Activated naive CD4-positive, alpha-beta T cell treated with anti-CD3 and anti-CD28 coated beads, Interleukin-2, amount 50 U/mL, for 24 hours (primary cell): ENCODE data around the gene CST7.
A peak's percentile ranks its signal among the peaks of the same experiment; 100 is the strongest.

Experiments
- H3K27ac Mint-ChIP-seq: one replicate; pipeline ENCODE4 v1.8.0; 2021; ENCODE audit warnings: mild to moderate bottlenecking, mixed read lengths
- H3K27me3 Mint-ChIP-seq: one replicate; pipeline ENCODE4 v1.8.0; 2021; ENCODE audit warnings: mixed read lengths
- H3K36me3 Mint-ChIP-seq: one replicate; pipeline ENCODE4 v1.8.0; 2021; ENCODE audit warnings: mixed read lengths
- H3K4me1 Mint-ChIP-seq: one replicate; pipeline ENCODE4 v1.8.0; 2021; ENCODE audit warnings: mixed read lengths
- H3K4me3 Mint-ChIP-seq: one replicate; pipeline ENCODE4 v1.8.0; 2021; ENCODE audit warnings: mild to moderate bottlenecking, mixed read lengths
- H3K9me3 Mint-ChIP-seq: one replicate; pipeline ENCODE4 v1.8.0; 2021; ENCODE audit warnings: mixed read lengths

The CST7 gene

DNA sequence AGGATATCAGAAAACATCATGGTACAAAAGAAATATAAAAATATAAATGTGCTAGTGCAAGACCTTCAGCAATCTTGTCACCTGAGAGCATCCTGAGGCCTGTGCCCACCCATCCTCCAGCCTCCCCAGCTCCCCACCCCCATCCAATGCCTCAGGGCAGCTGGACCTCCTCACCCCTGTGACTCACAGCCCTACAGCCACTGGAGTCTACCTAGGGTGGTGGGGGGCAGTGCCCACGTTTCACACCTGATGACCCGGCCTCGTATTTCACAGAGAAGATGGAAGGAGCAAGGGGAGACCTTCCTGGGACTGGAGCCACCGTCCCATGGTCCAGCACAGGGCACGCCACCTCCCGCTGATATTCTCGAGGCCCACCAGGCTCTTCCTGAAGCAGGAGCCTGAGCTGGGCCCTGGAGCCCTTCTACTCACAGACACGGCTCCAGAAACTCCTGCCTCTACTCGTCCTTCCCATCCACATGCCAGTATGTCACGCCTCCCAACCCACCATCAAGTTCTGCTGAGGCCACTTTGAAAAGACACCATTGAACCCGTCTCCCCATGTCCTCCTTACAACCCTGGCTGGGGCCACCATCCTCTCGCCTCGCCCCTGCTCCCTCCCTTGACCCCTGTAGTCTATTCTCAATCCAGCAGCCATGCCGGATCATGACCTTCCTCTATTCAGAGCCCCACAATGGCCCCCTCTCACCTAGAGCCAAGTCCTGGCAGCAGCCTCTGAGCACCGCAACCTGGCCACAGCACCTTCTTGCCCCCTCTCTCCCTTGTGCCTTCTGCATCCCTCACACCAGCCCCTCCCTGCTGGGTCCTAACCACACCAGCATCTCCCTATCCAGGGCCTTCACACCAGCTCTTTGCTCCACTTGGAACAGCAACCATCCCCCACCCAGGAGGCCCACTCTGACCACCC lies 30.2 kb downstream of the CST7 start:
- peaks cover 56% of the 10 kb centered on the region for H3K4me1 Mint-ChIP-seq
- H3K27me3 Mint-ChIP-seq = no peaks in the 10 kb centered on the region
- H3K27ac Mint-ChIP-seq = peak overlapping the region; percentile 9
- no peak overlapping the region for H3K4me3 Mint-ChIP-seq
- H3K36me3 Mint-ChIP-seq = peaks cover 58% of the 10 kb centered on the region
- H3K9me3 Mint-ChIP-seq = peaks cover 5% of the 10 kb centered on the region

DNA sequence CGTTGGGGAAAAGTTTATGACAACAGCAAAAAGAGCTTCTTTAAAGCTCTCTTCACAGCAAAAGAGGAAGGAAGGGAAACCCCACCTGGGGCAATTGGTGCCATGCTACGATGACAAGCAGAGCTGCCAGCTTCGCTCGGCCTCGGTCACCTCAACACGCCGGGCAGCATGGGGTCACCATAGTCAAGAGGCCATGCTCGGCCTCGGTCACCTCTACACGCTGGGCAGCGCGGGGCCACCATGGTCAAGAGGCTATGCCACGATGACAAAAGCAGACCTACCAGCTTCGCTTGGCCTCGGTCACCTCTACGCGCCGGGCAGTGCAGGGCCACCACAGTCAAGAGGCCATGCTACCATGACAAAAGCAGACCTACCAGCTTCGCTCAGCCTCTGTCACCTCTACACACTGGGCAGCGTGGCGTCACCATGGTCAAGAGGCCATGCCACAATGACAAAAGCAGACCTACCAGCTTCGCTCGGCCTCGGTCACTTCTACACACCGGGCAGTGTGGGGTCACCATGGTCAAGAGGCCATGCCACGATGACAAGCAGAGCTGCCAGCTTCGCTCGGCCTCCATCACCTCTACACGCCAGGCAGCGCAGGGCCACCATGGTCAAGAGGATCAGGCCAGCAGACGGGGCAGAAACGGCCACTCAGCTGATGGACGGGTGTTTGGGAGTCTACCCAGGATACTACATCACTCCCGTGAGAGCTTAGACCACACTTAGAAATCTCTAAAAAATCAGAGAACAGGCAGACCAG lies 31.4 kb downstream of the CST7 start:
- Mint-ChIP-seq H3K27me3 (no peaks in the 10 kb centered on the region), H3K4me1 (peaks cover 63% of the 10 kb centered on the region), H3K36me3 (peaks cover 57% of the 10 kb centered on the region), H3K4me3 (no peak overlapping the region), H3K9me3 (peaks cover 5% of the 10 kb centered on the region), H3K27ac (no peak overlapping the region)

DNA sequence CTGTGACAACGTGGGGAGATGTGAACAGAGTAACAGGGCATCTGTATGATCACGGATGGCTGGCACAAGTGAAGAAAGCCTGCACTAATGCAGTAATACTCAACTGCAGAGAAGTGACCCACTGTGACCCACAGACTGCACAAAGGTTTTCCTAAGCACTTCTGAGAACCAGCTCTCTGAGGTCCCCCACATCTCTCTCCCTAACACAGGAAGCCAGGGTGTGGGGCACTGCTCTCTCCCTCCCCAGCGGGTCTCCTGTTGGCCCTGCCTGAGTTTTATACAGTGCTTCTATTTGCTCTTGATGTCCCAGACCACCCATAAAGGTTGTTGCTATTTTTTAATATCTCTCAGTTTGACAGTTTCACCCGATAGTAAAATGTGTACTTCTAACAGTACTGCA lies 32.2 kb downstream of the CST7 start:
- H3K4me3 Mint-ChIP-seq = no peak overlapping the region
- no peaks in the 10 kb centered on the region for H3K27me3 Mint-ChIP-seq
- no peak overlapping the region for H3K27ac Mint-ChIP-seq
- H3K36me3 Mint-ChIP-seq = peaks cover 52% of the 10 kb centered on the region
- H3K4me1 Mint-ChIP-seq = peaks cover 66% of the 10 kb centered on the region
- H3K9me3 Mint-ChIP-seq = peaks cover 1% of the 10 kb centered on the region

DNA sequence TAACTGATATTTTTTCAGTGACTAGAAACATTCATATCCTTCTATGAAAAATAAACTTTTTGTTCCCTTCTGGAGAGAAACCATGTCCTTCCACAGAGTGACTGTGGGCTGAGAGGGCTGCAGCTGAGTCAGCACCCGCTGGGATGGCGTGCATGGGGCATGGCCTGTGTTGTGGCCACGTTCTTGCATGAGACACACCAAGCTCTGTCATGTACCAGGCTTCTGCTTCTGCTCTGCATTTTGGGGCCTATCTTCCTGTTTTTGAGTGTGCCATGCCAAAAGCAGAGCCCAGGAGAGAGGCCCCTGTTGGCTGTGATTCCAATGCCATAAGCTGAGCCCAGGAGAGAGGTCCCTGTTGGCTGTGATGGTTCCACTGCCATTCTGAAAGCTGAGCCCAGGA lies 32.7 kb downstream of the CST7 start:
- H3K36me3 Mint-ChIP-seq = peaks cover 46% of the 10 kb centered on the region
- no peaks in the 10 kb centered on the region for H3K27me3 Mint-ChIP-seq

DNA sequence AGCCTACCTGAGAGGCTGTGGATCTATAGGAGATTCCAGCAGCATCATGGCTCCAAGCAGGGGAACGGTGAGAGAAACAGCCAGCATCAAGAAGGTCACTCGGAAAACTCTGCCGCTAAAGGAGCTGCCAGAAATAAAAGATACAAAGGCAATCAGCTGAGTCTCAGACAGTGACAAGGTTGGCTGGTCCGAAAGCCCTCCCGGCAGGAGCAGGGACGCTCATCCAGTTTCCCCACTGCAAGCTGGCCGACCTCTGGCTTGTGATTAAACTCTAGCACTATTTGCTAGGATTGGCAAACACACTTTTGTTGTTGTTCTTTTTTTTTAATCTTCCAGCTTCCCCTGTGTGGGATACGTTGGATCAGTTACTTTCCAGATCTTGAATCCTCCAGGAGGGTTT lies 34.8 kb downstream of the CST7 start:
- peaks cover 81% of the 10 kb centered on the region for H3K4me1 Mint-ChIP-seq
- H3K9me3 Mint-ChIP-seq = no peaks in the 10 kb centered on the region
- H3K27ac Mint-ChIP-seq = no peak overlapping the region
- no peaks in the 10 kb centered on the region for H3K27me3 Mint-ChIP-seq
- peaks cover 35% of the 10 kb centered on the region for H3K36me3 Mint-ChIP-seq
- H3K4me3 Mint-ChIP-seq = no peak overlapping the region

More for the DNA sequence above, 32.7 kb downstream of the CST7 start:
- Mint-ChIP-seq H3K4me3 (no peak overlapping the region), H3K9me3 (no peaks in the 10 kb centered on the region), H3K4me1 (peaks cover 70% of the 10 kb centered on the region), H3K27ac (no peak overlapping the region)

DNA sequence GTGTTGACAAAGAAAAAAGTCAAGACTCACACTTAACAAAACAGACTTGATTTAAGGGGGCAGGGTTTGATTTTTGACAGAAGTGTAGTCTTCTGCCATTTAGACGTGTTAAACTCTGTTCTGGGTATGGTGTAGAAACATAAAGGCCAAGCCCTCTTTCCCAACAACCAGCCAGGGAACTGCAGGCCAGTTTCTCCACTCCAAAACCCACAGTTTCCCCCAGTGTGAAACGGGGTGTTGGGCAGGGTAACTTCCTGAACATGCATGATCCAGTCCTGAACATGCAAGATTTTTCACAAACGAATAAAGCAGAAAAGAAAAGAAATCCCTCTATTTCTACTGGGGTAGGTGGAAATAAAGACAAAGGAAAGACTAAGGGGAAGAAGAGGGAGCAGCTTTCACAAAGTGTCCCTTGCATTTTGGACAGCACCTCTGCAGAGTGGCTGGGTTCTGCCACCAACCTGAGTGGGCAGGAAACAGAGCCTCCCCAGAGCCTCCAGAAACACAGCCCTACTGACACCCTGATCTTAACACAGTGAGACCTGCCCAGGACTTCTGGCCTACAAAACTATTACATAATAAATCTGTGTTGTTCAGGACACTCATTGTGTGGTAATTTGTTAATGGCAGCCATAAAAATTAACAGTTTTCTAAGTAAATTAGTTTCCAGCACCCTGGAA lies 36.0 kb downstream of the CST7 start:
- Mint-ChIP-seq H3K27ac (peak overlapping the region; percentile 77), H3K36me3 (peaks cover 27% of the 10 kb centered on the region), H3K4me1 (peaks cover 80% of the 10 kb centered on the region), H3K4me3 (no peak overlapping the region), H3K27me3 (no peaks in the 10 kb centered on the region), H3K9me3 (no peaks in the 10 kb centered on the region)

DNA sequence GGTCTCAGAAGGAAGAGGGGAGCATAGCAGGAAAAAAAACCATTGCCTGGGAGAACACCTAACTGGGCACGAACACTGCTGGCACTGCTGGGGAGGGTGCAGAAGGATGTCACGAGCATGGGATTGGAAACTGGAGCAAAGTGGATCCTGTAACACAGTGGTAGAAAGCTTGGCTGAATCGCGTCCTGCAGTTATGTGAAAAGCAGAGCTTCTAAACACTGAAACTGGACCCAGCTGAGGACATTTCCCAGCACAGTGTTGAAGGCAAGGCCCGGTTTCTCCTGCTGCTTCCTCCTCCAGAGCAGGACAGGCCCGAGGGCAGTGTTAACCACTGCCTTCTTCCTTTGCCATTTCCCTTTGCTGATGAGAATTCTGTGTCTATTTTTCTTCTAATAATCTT lies 36.7 kb downstream of the CST7 start:
- Mint-ChIP-seq H3K9me3 (no peaks in the 10 kb centered on the region), H3K27me3 (no peaks in the 10 kb centered on the region), H3K4me1 (peaks cover 87% of the 10 kb centered on the region), H3K4me3 (no peak overlapping the region), H3K36me3 (peaks cover 22% of the 10 kb centered on the region), H3K27ac (no peak overlapping the region)

DNA sequence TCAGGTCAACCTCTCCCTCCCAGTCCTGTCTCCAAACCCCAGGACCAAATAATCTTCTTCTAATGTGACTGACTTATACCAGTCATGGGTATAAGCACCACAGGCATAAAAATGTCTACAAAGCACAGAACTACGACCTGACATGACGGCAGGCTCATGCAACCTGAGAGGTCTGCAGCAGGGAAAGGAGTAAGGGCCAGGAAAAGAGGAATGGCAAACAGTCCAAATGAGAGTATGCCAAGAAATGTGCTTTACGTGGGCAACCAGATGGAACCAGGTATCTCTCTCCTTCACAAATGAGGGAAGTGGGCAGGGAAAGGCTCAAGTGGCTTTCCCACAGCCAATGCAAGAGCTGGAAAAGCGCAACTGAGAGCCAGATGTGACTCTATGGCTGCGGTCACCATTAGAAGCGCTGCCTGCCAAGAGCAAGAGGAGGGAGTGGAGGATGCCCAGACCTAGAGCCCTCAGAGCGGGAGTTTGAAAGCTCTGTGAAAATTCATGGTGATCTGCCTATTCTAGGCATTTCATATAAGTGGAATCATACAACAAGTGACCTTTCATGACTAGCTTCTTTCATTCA lies 37.5 kb downstream of the CST7 start:
- Mint-ChIP-seq H3K27ac (peak overlapping the region; percentile 83), H3K36me3 (peaks cover 16% of the 10 kb centered on the region), H3K27me3 (no peaks in the 10 kb centered on the region), H3K4me3 (no peak overlapping the region), H3K4me1 (peaks cover 88% of the 10 kb centered on the region), H3K9me3 (no peaks in the 10 kb centered on the region)

DNA sequence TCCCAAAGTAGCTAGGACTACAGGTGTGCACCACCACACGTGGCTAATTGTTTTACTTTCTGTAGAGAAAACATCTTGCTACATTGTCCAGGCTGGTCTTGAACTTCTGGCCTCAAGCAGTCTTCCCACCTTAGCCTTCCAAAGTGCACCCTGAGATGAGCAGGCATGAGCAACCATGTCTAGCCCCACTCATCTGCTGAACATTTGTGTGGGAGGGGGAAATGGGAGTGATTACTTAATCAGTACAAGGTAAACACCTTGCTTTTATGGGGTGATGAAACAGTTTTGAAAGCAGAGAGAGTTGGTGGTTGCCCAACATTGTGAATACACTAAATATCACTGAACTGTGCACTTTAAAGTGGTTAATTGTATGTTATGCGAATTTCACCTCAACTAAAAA lies 38.2 kb downstream of the CST7 start:
- peak overlapping the region; percentile 42 for H3K4me3 Mint-ChIP-seq
- peaks cover 15% of the 10 kb centered on the region for H3K36me3 Mint-ChIP-seq
- H3K4me1 Mint-ChIP-seq = peaks cover 84% of the 10 kb centered on the region
- H3K27me3 Mint-ChIP-seq = no peaks in the 10 kb centered on the region
- H3K9me3 Mint-ChIP-seq = no peaks in the 10 kb centered on the region
- peak overlapping the region; percentile 51 for H3K27ac Mint-ChIP-seq

DNA sequence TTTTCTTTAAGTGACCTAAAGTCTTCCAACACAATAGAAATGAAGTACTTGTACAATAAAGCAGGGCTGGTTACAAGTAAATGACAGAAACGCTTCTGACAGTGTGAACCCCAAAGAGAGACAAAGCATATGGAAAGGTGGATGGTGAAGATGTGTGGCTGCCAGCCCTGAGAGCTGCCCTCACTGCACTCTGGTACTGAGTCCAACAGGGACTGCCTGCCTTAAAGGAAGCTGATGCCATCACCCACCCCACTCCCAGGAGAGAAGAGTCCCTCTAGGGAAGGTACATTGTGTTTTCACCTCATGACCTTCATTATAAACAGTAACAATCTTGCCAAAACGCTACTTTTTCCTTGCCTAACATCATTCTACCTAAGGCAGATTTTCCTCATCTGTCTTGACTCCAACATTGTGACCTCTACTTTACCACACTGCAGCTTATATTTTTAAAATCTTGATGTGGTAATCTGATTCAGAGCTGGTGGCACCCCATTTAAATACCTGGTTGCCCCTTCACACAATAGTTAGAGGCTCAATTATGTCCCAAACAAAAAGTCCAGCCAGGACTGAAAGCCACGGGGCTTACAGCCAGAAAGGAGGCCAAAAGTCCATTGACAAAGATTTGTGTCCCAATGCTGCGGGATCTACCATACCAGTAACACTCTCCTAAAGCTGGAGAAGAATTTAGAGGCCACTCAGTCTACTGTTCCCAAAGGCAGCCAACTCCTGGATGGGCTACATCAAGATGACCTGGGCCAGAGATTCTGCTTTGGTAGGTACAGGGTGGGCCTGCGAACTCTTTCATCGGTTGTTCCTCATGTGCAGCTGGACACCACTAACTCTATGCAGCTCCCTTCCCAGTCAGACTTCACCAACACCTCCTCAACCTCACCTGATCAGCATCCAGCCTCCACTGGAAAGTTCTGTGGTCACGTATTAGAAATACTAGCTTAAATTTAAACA lies 39.1 kb downstream of the CST7 start:
- Mint-ChIP-seq H3K9me3 (no peaks in the 10 kb centered on the region), H3K27ac (peak overlapping the region; percentile 25), H3K4me1 (peaks cover 80% of the 10 kb centered on the region), H3K4me3 (peak overlapping the region; percentile 17), H3K36me3 (peaks cover 10% of the 10 kb centered on the region), H3K27me3 (no peaks in the 10 kb centered on the region)

DNA sequence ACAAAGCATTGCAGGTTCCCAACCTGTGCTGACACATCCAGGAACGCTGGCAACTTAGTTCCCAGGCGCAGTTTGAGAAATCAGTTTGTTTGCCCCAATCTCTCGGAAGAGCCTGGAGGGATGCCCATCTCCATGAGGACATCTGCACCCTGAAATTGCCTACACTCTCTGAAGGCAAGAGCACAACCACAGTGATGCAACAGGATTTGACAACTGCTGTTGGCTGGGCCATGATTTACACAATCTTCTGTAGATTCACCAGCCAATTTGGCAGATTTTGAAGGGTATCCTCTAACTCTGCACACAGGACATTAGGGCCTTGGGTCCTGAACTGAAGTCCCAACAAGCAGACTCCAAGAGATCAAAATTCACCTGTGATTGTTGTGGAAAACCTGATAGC lies 40.1 kb downstream of the CST7 start:
- Mint-ChIP-seq H3K4me1 (peaks cover 84% of the 10 kb centered on the region), H3K27ac (no peak overlapping the region), H3K36me3 (peaks cover 7% of the 10 kb centered on the region), H3K27me3 (no peaks in the 10 kb centered on the region), H3K4me3 (peak overlapping the region; percentile 33), H3K9me3 (no peaks in the 10 kb centered on the region)

DNA sequence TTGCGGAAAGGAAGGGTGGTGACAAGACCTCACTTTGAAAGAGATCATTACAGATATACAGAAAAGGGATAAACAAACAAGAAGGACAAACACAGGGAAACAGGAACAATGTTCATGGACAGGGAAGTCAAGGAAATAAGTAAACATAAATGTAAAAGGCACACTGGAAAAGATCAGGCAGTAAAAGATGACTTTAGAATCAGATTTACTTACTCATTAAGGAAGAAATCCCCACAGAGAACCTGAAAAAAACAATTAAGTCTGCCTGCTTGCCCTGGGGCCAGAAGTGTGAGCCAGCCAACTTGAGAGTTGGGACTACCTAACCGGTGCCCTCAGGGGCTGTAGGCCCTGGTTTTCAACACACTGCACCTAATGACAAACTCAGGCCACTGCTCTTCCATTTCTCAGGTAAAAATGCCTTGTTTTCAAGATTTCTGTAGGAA lies 41.8 kb downstream of the CST7 start:
- peak overlapping the region; percentile 99 for H3K4me3 Mint-ChIP-seq
- H3K27ac Mint-ChIP-seq = peak overlapping the region; percentile 53
- peaks cover 76% of the 10 kb centered on the region for H3K4me1 Mint-ChIP-seq
- no peaks in the 10 kb centered on the region for H3K9me3 Mint-ChIP-seq
- H3K27me3 Mint-ChIP-seq = no peaks in the 10 kb centered on the region
- peaks cover 3% of the 10 kb centered on the region for H3K36me3 Mint-ChIP-seq

DNA sequence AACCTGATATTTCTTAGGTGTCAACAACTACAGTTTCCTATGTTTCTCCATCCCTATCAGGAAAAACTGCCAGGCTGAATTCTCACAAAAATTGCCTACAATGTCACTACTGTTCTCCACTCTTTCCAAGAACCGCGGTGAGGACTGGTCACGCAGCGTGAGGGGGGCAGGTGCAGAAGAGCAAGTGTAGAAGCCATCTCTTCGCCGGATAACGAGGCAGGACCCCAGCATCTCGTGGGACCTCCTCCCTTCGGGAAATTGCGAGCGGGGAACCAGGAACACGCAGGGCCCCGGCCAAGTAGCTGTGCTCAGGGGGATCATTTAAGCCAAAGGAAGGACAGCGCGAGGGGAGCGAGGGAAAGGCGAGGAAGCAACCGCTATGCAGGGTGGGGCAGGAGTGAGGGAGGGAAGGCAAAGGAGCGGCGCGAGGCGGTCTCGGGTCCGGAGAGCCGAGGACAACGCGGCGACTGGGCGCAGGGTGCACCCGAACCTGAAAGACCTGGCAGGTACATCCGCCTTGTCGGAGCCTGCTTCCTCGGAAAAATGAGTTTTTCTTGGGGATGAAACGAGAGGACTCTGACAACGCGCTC lies 42.9 kb downstream of the CST7 start:
- H3K9me3 Mint-ChIP-seq = no peaks in the 10 kb centered on the region
- no peaks in the 10 kb centered on the region for H3K27me3 Mint-ChIP-seq
- H3K4me3 Mint-ChIP-seq = peak overlapping the region; percentile 99
- H3K27ac Mint-ChIP-seq = peak overlapping the region; percentile 93
- peaks cover 65% of the 10 kb centered on the region for H3K4me1 Mint-ChIP-seq
- H3K36me3 Mint-ChIP-seq = peaks cover 3% of the 10 kb centered on the region
